H1 (cell line): ENCODE results near the gene H1-8. TPM values are rescaled to one million over a fixed set of nuclear protein-coding genes. Genes with fewer than 3 reads are reported as not detected.

Experiments used
- CTCF ChIA-PET: fragments of 300-600 bp; sonication (Branson Sonifier 250); formaldehyde crosslinking; loops from one replicate; lab custom pipeline; 2021; ENCODE audit not compliant: partially characterized antibody; lab: Charles Lee
- POLR2A ChIA-PET: fragments of 300-600 bp; sonication (Branson Sonifier 250); formaldehyde crosslinking; loops from one replicate; lab custom pipeline; 2021; ENCODE audit warnings: inconsistent platforms; ENCODE audit not compliant: partially characterized antibody; lab: Charles Lee
- DNase-seq, 2 experiments: peaks; one replicate each; pipeline versions ENCODE4 v3.0.0 to v3.0.0-alpha.2; 2010 to 2022; ENCODE audit warnings: low spot score in 2 of 2, low read depth in 1 of 2, mixed read lengths in 1 of 2
- FAIRE-seq: peaks from 2 replicates; lab custom pipeline; 2011; peaks lifted over from hg19 to GRCh38; lab: Jason Lieb, UNC
- H2AFZ ChIP-seq: 2 replicates; pipeline ENCODE4 v1.8.1; 2012; ENCODE audit warnings: low read length, inconsistent platforms
- H2AK5ac ChIP-seq: 2 replicates; pipeline ENCODE4 v1.6.1; 2013; ENCODE audit warnings: low read depth, low read length
- H2BK120ac ChIP-seq: replicated peaks from 2 replicates; pipeline ENCODE3; 2013; ENCODE audit warnings: low read depth, low read length, inconsistent platforms
- H2BK12ac ChIP-seq: 2 replicates; pipeline ENCODE4 v1.6.1; 2013; ENCODE audit warnings: low read depth, low read length
- H2BK15ac ChIP-seq: 2 replicates; pipeline ENCODE4 v1.6.1; 2013; ENCODE audit warnings: low read length
- H2BK20ac ChIP-seq: 2 replicates; pipeline ENCODE4 v1.6.1; 2013; ENCODE audit warnings: low read length
- H2BK5ac ChIP-seq: 2 replicates; pipeline ENCODE4 v1.6.1; 2013; ENCODE audit warnings: low read depth, low read length
- H3K14ac ChIP-seq: 2 replicates; pipeline ENCODE4 v1.6.1; 2013; ENCODE audit warnings: inconsistent platforms; ENCODE audit not compliant: insufficient read length
- H3K18ac ChIP-seq: 2 replicates; pipeline ENCODE4 v1.6.1; 2013; ENCODE audit warnings: low read length; ENCODE audit errors: extremely low read depth
- H3K23ac ChIP-seq: 2 replicates; pipeline ENCODE4 v1.6.1; 2013; ENCODE audit warnings: inconsistent platforms; ENCODE audit not compliant: insufficient read length
- H3K23me2 ChIP-seq: 2 replicates; pipeline ENCODE4 v1.6.1; 2013; ENCODE audit warnings: low read depth, low read length
- H3K27ac ChIP-seq: 2 replicates; pipeline ENCODE4 v1.6.1; 2011; ENCODE audit warnings: low read depth, low read length, inconsistent platforms
- H3K27me3 ChIP-seq, 4 experiments: replicated peaks in 1 of 4; 1 replicate in 1 of 4; 2 replicates in 3 of 4; pipeline versions ENCODE4 v1.6.1 to v1.8.1; 2011 to 2013; ENCODE audit warnings: low read length in 3 of 4, mild to moderate bottlenecking in 3 of 4, inconsistent platforms in 2 of 4, mixed read lengths in 2 of 4, moderate library complexity in 1 of 4; ENCODE audit not compliant: control insufficient read depth in 3 of 4, insufficient read depth in 3 of 4; ENCODE audit errors: extremely low read depth in 1 of 4
- H3K36me3 ChIP-seq, 4 experiments: 2 replicates each; pipeline versions ENCODE4 v1.6.1 to v1.8.1; 2011 to 2013; ENCODE audit warnings: mild to moderate bottlenecking in 4 of 4, low read length in 3 of 4, moderate library complexity in 2 of 4, control low read depth in 1 of 4, inconsistent platforms in 1 of 4; ENCODE audit not compliant: insufficient read depth in 4 of 4, control insufficient read depth in 2 of 4
- H3K4ac ChIP-seq: replicated peaks from 2 replicates; pipeline ENCODE3; 2013; ENCODE audit warnings: low read length, low read depth, mixed read lengths, inconsistent platforms; ENCODE audit not compliant: insufficient read length
- H3K4me1 ChIP-seq, 4 experiments: replicated peaks in 1 of 4; 1 replicate in 1 of 4; 2 replicates in 3 of 4; pipeline versions ENCODE4 v1.6.1 to v1.8.1; 2011 to 2013; ENCODE audit warnings: low read length in 3 of 4, inconsistent platforms in 2 of 4, mixed read lengths in 1 of 4; ENCODE audit not compliant: insufficient read depth in 4 of 4, control insufficient read depth in 3 of 4
- H3K4me2 ChIP-seq, 2 experiments: 2 replicates each; pipeline versions ENCODE4 v1.6.1 to v1.8.1; 2011 to 2013; ENCODE audit warnings: low read depth in 2 of 2, low read length in 2 of 2, control low read depth in 1 of 2, inconsistent platforms in 1 of 2, mild to moderate bottlenecking in 1 of 2; ENCODE audit not compliant: insufficient read depth in 1 of 2
- H3K4me3 ChIP-seq, 4 experiments: fragments of 200-600, 300-600 bp in 1 of 4; sonication (generic), shearing (Covaris generic), sonication (Bioruptor Twin) in 1 of 4; 2 replicates each; pipeline versions ENCODE4 v1.5.1 to v1.8.1; 2011 to 2016; ENCODE audit warnings: low read length in 4 of 4, low read depth in 3 of 4, control low read depth in 2 of 4, inconsistent platforms in 2 of 4, mild to moderate bottlenecking in 2 of 4, mixed read lengths in 1 of 4, moderate library complexity in 1 of 4; ENCODE audit not compliant: insufficient read depth in 2 of 4; ENCODE audit errors: extremely low read depth in 1 of 4
- H3K56ac ChIP-seq: replicated peaks from 2 replicates; pipeline ENCODE3; 2013; ENCODE audit warnings: low read depth, mild to moderate bottlenecking, mixed read lengths, low read length, inconsistent platforms; ENCODE audit not compliant: insufficient read length
- H3K79me1 ChIP-seq: 2 replicates; pipeline ENCODE4 v1.6.1; 2013; ENCODE audit warnings: low read depth, low read length, control low read depth
- H3K79me2 ChIP-seq, 2 experiments: 2 replicates each; pipeline versions ENCODE4 v1.6.1 to v1.8.1; 2012 to 2013; ENCODE audit warnings: low read length in 2 of 2, mild to moderate bottlenecking in 2 of 2, inconsistent platforms in 1 of 2; ENCODE audit not compliant: insufficient read depth in 2 of 2, control insufficient read depth in 1 of 2
- H3K9ac ChIP-seq, 4 experiments: replicated peaks in 1 of 4; 1 replicate in 1 of 4; 2 replicates in 3 of 4; pipeline versions ENCODE4 v1.6.1 to v1.8.1; 2011 to 2013; ENCODE audit warnings: low read depth in 3 of 4, low read length in 3 of 4, control low read depth in 2 of 4, mild to moderate bottlenecking in 2 of 4, moderate library complexity in 2 of 4, inconsistent platforms in 1 of 4; ENCODE audit errors: extremely low read depth in 1 of 4
- H3K9me3 ChIP-seq, 2 experiments: 2 replicates each; pipeline versions ENCODE4 v1.6.1 to v1.8.1; 2012 to 2013; ENCODE audit warnings: mild to moderate bottlenecking in 2 of 2, moderate library complexity in 2 of 2, control low read depth in 1 of 2, inconsistent platforms in 1 of 2, low read depth in 1 of 2, low read length in 1 of 2, mixed read lengths in 1 of 2; ENCODE audit not compliant: insufficient read depth in 2 of 2
- H4K20me1 ChIP-seq, 2 experiments: replicated peaks in 1 of 2; 2 replicates each; pipeline versions ENCODE3 to v1.8.1; 2011 to 2013; ENCODE audit warnings: inconsistent platforms in 2 of 2, low read length in 2 of 2, mild to moderate bottlenecking in 1 of 2; ENCODE audit not compliant: insufficient read depth in 2 of 2, control insufficient read depth in 1 of 2
- H4K5ac ChIP-seq: 2 replicates; pipeline ENCODE4 v1.6.1; 2013; ENCODE audit warnings: low read length, low read depth, mixed read lengths, inconsistent platforms; ENCODE audit not compliant: insufficient read length
- H4K8ac ChIP-seq: 2 replicates; pipeline ENCODE4 v1.8.0; 2013; ENCODE audit warnings: mild to moderate bottlenecking, moderate library complexity, low read length, inconsistent platforms; ENCODE audit not compliant: insufficient read depth; ENCODE audit errors: extremely low read depth
- H4K91ac ChIP-seq: replicated peaks from 2 replicates; pipeline ENCODE3; 2013; ENCODE audit warnings: low read length, mixed read lengths, inconsistent platforms; ENCODE audit not compliant: insufficient read length
- KDM1A ChIP-seq: fragments of 200-600, 300-600 bp; sonication (generic); IDR thresholded peaks from 2 replicates; pipeline ENCODE4 v1.7.1; 2016; ENCODE audit warnings: mild to moderate bottlenecking, low read length, borderline replicate concordance
- TEAD4 ChIP-seq: IDR thresholded peaks from 2 replicates; pipeline ENCODE4 v1.6.1; 2012; ENCODE audit warnings: low read depth, low read length, inconsistent platforms, mixed read lengths
- WGBS, 2 experiments: shearing (Covaris generic) in 1 of 2; methylation state at CpG; one replicate each; pipeline versions ENCODE4 v1.1.6 to v1.1.7; 2013 to 2015; ENCODE audit warnings: low lambda C conversion rate in 2 of 2, mixed read lengths in 2 of 2, inconsistent platforms in 1 of 2, low coverage in 1 of 2, missing lambda C conversion rate in 1 of 2; ENCODE audit not compliant: insufficient replicate concordance in 2 of 2, insufficient coverage in 1 of 2, insufficient read length in 1 of 2; ENCODE audit errors: extremely low coverage in 1 of 2, missing lambda C conversion rate in 1 of 2; 5-methylcytosine and 5-hydroxymethylcytosine counted together
- polyA plus RNA-seq, 7 experiments: library from polyadenylated mRNA; depleted of rRNA in 3 of 7; stranded (reverse) in 5 of 7; unstranded in 2 of 7; fragments of >200 nt in 5 of 7; fragments of 200-250 nt in 2 of 7; gene quantifications; 1 replicate in 5 of 7; 2 replicates in 1 of 7; 4 replicates in 1 of 7; pipeline versions ENCODE4 v1.2.1 to v1.2.3, GENCODE V29; 2011 to 2013; ENCODE audit warnings: missing spikeins in 2 of 7, mixed read lengths in 2 of 7
- total RNA-seq: library from RNA; stranded (reverse); fragmentation: NEBNext Ultra II Directional; extraction: Animal tissue kit (Norgen Biotek cat#: 25700); gene quantifications from 2 replicates; pipeline ENCODE4 v1.2.1, GENCODE V29; 2021

The H1-8 gene
- total and polyA plus RNA-seq, 2 of the 8 experiments (the other 6 are each of a cell fraction or from before 2014, with no cell fraction given) = not detected

DNA sequence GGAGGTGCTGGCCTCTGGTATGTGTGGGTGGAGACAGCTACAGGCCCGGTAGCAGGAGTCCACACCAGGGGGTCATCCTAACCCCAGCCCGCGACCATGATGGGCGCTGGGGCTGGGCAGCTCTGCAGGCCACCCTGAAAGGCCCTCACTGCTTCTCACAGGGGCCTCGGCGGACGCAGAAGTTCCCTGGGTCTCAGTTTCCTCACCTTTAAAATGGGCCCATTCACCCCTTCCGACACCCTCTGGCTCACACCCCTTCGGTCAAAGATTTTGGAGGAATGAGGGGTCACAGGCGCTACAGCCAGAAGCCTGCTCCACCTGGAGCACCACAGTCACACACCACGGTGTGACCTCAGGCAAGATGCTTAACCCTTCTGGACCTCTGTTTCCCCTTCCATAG, 55.5 kb downstream of the H1-8 start:
- Histone ChIP-seq H3K79me1 (peaks cover 6% of the 10 kb centered on the region), H3K23ac (no peak overlapping the region), H2BK20ac (peak overlapping the region; percentile 87; the same call in 1 of the 2 replicates), H4K91ac (peak overlapping the region; percentile 81), H4K20me1 (peaks cover 0 to 5% of the 10 kb centered on the region in 2 experiments), H2BK12ac (peak overlapping the region; percentile 85; the same call in 1 of the 2 replicates), H3K36me3 (no peaks in the 10 kb centered on the region), H4K5ac (no peak overlapping the region), H3K79me2 (peaks cover 0 to 24% of the 10 kb centered on the region in 2 experiments; a peak in 2 of 4 replicates), H3K18ac (no peak overlapping the region), H2BK15ac (peak overlapping the region; percentile 97; the same call in 1 of the 2 replicates), H2AFZ (no peak overlapping the region), H3K4me3 (no peak overlapping the region), H3K27ac (no peak overlapping the region), H3K14ac (no peak overlapping the region), H3K23me2 (no peaks in the 10 kb centered on the region; the same call in 1 of the 2 replicates), H2BK120ac (peak overlapping the region; percentile 15), H3K4ac (no peak overlapping the region), H2AK5ac (peak overlapping the region; percentile 77; the same call in 1 of the 2 replicates), H3K4me1 (peaks cover 11 to 68% (median 58%) of the 10 kb centered on the region in 4 experiments), H3K9me3 (no peaks in the 10 kb centered on the region), H3K56ac (no peak overlapping the region), H4K8ac (no peak overlapping the region), H3K4me2 (no peak overlapping the region), H2BK5ac (peak overlapping the region; percentile 97; the same call in 1 of the 2 replicates), H3K27me3 (no peaks in the 10 kb centered on the region), H3K9ac (no peak overlapping the region)
- FAIRE-seq (no peak), DNase-seq (no peak)
- peak; percentile 76; the same call in 1 of the 2 replicates for TF ChIP-seq KDM1A
- TF ChIP-seq TEAD4 = no peak
- WGBS, 2 experiments = 94% methylated on average over 11 of the region's 11 CpGs; no CpG with 5 or more reads in 1 of the 2 experiments
- ChIA-PET CTCF (interaction anchor here (1.2 kb wide), 1 partner anchor 227 kb away, joined by 6 read pairs; no protein-coding TSS in a partner anchor), POLR2A (interaction anchor here (1.2 kb wide), 2 partner anchors 32 to 61 kb away, joined by 3 to 5 read pairs; no protein-coding TSS in a partner anchor)
